Epithelial cell of prostate (primary cell): ENCODE results near the gene DGAT2L6.
A peak's percentile ranks its signal among the peaks of the same experiment; 100 is the strongest.

Source experiments
- DNase-seq: peaks from one replicate; pipeline ENCODE4 v3.0.0-alpha.2; 2011; ENCODE audit warnings: low read depth, low spot score
- H3K27ac ChIP-seq: fragments of 450-650 bp; 2 replicates; pipeline ENCODE4 v1.5.1; 2017; ENCODE audit warnings: mild to moderate bottlenecking

DGAT2L6 gene

GRCh38 chrX:70176938-70177533 lies at the start of gene DGAT2L6:
TSS of gene DGAT2L6 (plus strand) at chrX:70177483. CDS start at chrX:70177583, 100 bp downstream.
- no peak within 1 kb of the TSS for H3K27ac ChIP-seq
- DNase-seq, result no peak

- no peak for DNase-seq
- H3K27ac ChIP-seq, result no peak overlapping the region
These were observed 49.2 kb upstream of the DGAT2L6 start for GRCh38 chrX:70128071-70128470.

GRCh38 chrX:70129816-70130215 lies 47.5 kb upstream of the DGAT2L6 start:
- H3K27ac ChIP-seq, result no peak overlapping the region
- DNase-seq, result peak; percentile 8

GRCh38 chrX:70132224-70132623 lies 45.1 kb upstream of the DGAT2L6 start:
- DNase-seq, result no peak
- no peak overlapping the region for H3K27ac ChIP-seq

- peak overlapping the region; percentile 70 for H3K27ac ChIP-seq
- DNase-seq, result no peak
These were observed 44.4 kb upstream of the DGAT2L6 start for GRCh38 chrX:70132877-70133302.

- peak; percentile 44 for DNase-seq
These were observed 43.8 kb upstream of the DGAT2L6 start, which contains the start of gene IGBP1 for GRCh38 chrX:70133303-70134115. TSS of gene IGBP1 (plus strand) at chrX:70133447. CDS start at chrX:70133948, 501 bp downstream.

DNA sequence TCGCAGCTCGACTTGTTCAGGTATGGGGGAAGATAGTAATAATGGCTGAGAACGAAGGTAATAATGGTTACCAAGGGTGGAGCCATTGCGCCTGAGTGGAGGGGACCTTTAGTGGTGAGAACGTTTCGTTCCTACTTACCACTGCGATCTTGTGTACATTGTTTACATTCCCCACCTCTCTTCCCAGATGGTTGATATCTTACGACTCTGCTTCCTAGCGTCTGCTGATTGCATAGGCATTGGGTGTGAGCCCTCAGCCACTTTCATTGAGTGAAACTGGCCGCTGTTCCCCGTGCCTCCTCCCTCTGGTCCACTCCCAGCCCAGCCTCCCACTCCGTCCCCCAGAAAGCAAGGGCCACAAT lies 43.2 kb upstream of the DGAT2L6 start:
- DNase-seq, result no peak
- H3K27ac ChIP-seq, result peak overlapping the region; percentile 70

More at GRCh38 chrX:70133303-70134115, 43.8 kb upstream of the DGAT2L6 start, which contains the start of gene IGBP1:
- peak within 1 kb of the TSS; percentile 70 for H3K27ac ChIP-seq

- H3K27ac ChIP-seq, result no peak overlapping the region
- no peak for DNase-seq
These were observed 38.7 kb upstream of the DGAT2L6 start for GRCh38 chrX:70138622-70139021.

DNA sequence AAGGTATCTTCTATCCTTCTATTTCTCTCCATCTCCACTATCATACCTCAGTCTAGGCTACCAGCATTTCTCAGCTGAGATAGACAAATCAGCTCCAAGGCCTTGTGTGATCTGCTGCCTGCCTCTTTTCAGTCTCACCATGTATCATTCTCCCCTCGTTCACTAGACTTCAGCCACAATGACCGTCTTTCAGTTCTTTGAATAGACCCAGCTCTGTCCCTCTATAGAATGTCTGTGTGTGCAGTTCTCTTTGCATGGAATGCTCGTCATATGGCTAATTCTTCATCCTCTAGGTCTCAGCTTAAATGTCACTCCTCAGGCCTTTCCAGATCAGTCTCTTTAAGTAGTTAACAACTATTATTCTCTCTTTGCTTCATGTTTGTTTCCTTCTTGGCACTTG lies 37.5 kb upstream of the DGAT2L6 start:
- H3K27ac ChIP-seq, result no peak overlapping the region
- DNase-seq, result no peak

DNA sequence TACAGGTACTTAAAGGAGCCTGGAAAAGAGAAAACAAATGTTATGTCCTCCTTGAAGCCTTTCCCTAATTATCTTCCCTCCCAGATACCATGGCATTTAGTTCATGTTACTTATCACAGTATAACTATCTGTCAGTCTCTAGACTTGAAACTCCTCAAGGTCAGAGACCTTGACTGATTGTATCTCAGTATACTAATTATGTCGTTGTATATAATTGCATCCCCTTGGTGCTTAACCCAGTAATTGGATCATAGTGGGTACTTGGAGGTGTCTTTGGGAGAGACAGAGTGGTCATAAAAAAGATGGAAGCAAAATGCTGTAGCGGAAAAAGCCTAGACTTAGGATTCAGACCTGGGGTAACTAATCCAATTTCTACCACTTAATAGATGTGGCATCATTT lies 35.9 kb upstream of the DGAT2L6 start:
- no peak for DNase-seq
- H3K27ac ChIP-seq, result no peak overlapping the region

GRCh38 chrX:70166601-70167590 lies 10.4 kb upstream of the DGAT2L6 start:
- no peak overlapping the region for H3K27ac ChIP-seq
- no peak for DNase-seq

DNA sequence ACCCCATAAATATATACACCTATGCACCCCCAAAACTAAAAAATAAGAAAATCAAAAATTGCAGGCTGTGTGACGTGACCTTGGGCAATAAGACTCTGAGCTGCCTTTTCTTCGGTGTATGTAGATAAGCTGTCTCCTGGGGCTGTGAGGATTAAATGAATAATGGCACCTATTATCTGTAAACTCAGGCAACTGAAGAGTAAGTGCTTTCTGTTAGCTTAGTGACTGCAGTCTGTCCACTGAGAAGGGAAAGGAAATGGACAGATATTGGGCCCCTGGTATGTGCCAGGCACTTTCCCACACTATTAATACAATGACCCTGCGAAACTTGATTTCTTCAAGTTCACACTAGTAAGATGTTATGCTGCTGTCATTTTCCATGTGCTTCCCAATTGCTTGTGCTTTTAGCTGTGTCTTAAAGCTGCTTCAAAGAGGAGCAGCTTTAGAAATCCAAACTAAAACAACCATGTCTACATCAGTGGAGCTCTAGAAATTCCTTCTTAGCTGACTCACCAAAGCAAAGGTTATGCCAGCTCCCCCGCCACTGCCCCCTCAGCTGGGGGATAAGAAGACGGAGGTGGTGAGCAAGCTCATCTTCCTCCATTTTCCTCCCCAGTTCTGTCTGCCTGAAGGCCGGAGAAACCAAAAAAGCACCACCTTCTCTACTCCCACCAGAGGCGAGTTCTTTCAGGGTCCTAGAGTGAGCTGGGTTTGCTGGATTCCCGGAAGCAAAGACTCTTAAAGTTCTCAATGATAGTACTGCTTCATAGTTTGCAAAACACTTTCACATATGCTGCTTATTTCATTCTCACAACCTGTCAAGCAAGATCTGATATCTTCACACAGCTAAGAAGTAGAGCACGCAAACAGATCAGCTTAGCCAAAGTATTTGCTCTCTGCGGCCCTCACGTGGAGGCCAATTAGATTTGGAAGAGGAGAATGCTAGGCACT lies 8.8 kb upstream of the DGAT2L6 start:
- peak overlapping the region; percentile 3 for H3K27ac ChIP-seq
- no peak for DNase-seq

- no peak for DNase-seq
- H3K27ac ChIP-seq, result no peak overlapping the region
These were observed 8.0 kb upstream of the DGAT2L6 start for GRCh38 chrX:70169281-70169680.

DNA sequence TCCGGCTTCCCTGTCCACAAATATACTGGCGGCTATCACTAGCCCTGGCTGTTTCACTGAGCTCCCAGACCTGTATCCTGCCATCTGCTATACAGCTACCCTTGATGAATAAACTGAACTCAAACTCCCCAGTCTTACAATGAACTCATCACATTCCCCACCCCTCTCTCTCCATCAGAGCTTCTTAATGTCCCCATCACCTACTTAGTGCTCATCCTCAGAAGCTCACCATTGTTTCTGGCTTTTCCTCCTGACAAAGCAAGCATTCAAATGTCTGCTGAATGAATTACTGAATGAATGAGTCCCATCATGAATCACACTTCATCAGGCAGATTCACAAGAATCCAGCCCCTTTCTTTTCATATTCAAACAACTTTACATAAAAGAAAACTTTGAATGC lies 5.7 kb upstream of the DGAT2L6 start:
- no peak overlapping the region for H3K27ac ChIP-seq

DNA sequence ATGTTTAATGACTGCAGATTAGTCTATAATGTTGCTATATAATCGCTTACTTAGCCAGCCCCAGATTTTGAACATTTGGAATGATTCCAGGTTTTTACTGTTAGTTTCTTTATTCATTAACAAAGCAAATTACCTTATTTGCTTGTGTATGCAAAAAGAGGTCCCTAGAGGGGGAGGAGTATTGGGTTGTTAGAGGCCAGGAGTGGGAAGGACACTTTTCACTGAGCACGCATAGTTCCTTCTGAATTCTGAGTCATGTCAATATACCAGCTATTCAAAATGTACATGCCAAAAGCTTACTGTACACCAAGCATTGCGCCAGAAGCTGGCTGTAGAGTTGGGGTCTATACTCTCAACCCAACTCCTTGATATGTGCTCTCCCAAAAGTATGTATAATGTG lies 5.1 kb upstream of the DGAT2L6 start:
- H3K27ac ChIP-seq, result no peak overlapping the region
- DNase-seq, result no peak

More for the DNA sequence above, 5.7 kb upstream of the DGAT2L6 start:
- no peak for DNase-seq

DNA sequence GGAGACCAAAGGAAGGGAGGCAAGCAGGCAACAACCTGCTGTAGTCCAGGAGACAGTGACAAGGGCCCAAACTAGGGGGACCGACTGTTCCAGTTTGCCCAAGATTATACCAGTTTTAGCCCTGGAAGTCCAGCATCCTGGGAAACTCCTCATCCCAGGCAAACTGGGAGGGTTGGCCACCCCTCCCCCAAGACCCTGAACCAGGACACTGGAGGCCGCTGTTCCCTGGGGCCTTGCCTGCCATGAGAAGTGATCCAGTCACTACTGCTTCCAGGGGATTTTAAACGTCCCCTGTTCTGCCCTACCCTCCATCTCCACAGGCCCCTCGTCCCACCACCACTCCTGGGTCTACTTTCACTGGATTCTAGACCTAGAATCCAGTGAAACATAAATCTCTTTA lies 4.3 kb upstream of the DGAT2L6 start:
- DNase-seq, result no peak
- no peak overlapping the region for H3K27ac ChIP-seq

GRCh38 chrX:70174754-70175153 lies 2.5 kb upstream of the DGAT2L6 start:
- DNase-seq, result no peak
- H3K27ac ChIP-seq, result no peak overlapping the region

GRCh38 chrX:70175338-70175737 lies 1.9 kb upstream of the DGAT2L6 start:
- DNase-seq, result no peak

GRCh38 chrX:70183091-70183490 lies 5.8 kb downstream of the DGAT2L6 start:
- no peak overlapping the region for H3K27ac ChIP-seq

More at GRCh38 chrX:70175338-70175737, 1.9 kb upstream of the DGAT2L6 start:
- H3K27ac ChIP-seq, result no peak overlapping the region

More at GRCh38 chrX:70183091-70183490, 5.8 kb downstream of the DGAT2L6 start:
- no peak for DNase-seq
